Activated T-cell treated with anti-CD3 and anti-CD28 coated beads for 48 hours (primary cell): ENCODE data around the gene AXDND1.

ENCODE experiments used
- DNase-seq: peaks from one replicate; pipeline ENCODE4 v3.0.0-alpha.2; 2020; ENCODE audit warnings: low read depth

Gene AXDND1

GRCh38 chr1:179575497-179576314 lies 209.9 kb downstream of the AXDND1 start, which contains the start of gene NPHS2:
TSS of gene NPHS2 (minus strand) at chr1:179575948. CDS start at chr1:179575864, 84 bp downstream.
- no peak for DNase-seq

- DNase-seq = no peak
Observed at GRCh38 chr1:179576509-179576908, 210.7 kb downstream of the AXDND1 start.

GRCh38 chr1:179583771-179584320 lies 218.1 kb downstream of the AXDND1 start:
- no peak for DNase-seq

GRCh38 chr1:179586107-179586823 lies 220.5 kb downstream of the AXDND1 start:
- peak; percentile 12 for DNase-seq

- DNase-seq = no peak
Observed at GRCh38 chr1:179587336-179587735, 221.6 kb downstream of the AXDND1 start.

GRCh38 chr1:179588425-179589024 lies 222.8 kb downstream of the AXDND1 start:
- no peak for DNase-seq

- DNase-seq = no peak
Observed at GRCh38 chr1:179589509-179589908, 223.7 kb downstream of the AXDND1 start.

GRCh38 chr1:179590671-179591070 lies 224.9 kb downstream of the AXDND1 start:
- no peak for DNase-seq

GRCh38 chr1:179591253-179591591 lies 225.5 kb downstream of the AXDND1 start:
- no peak for DNase-seq

- DNase-seq = no peak
Observed at GRCh38 chr1:179591592-179592580, 226.1 kb downstream of the AXDND1 start, which contains the start of gene TDRD5. TSS of gene TDRD5 (plus strand) at chr1:179591832. CDS start at chr1:179592616, 784 bp downstream.

- no peak for DNase-seq
Observed at GRCh38 chr1:179598631-179599030, 232.9 kb downstream of the AXDND1 start.

GRCh38 chr1:179599623-179600249 lies 234.0 kb downstream of the AXDND1 start:
- no peak for DNase-seq

- no peak for DNase-seq
Observed at GRCh38 chr1:179601093-179601492, 235.3 kb downstream of the AXDND1 start.
